PC-9 (cell line): ENCODE data around the gene UPF3A. TPM values are rescaled to one million over a fixed set of nuclear protein-coding genes. Genes with fewer than 3 reads are reported as not detected.

Experiments used
- BruUV-seq: library from RNA; stranded (reverse); fragments of 400-500 nt; replicated peaks from 2 replicates; lab custom pipeline; 2021; lab: Mats Ljungman, UMichigan
- CTCF ChIA-PET: fragments of 300-600 bp; sonication (Branson Sonifier 250); formaldehyde crosslinking; loops from one replicate; lab custom pipeline; 2022; ENCODE audit warnings: antibody characterized with exemption; lab: Charles Lee
- POLR2A ChIA-PET: fragments of 300-600 bp; sonication (Branson Sonifier 250); formaldehyde crosslinking; loops from one replicate; lab custom pipeline; 2022; ENCODE audit warnings: antibody characterized with exemption; ENCODE audit not compliant: unreplicated experiment; lab: Charles Lee
- DNase-seq, 2 experiments: peaks; one replicate each; pipeline versions ENCODE4 v3.0.0 to v3.0.0-alpha.2; 2015 to 2022; ENCODE audit warnings: mixed read lengths in 1 of 2
- H2AFZ ChIP-seq: fragments of 200-600 bp; sonication (generic); 2 replicates; pipeline ENCODE4 v1.8.1; 2017; ENCODE audit warnings: antibody characterized with exemption
- H3F3A ChIP-seq: fragments of 200-600 bp; sonication (generic); 2 replicates; pipeline ENCODE4 v1.8.1; 2017; ENCODE audit warnings: antibody characterized with exemption, mild to moderate bottlenecking, low read depth; ENCODE audit not compliant: insufficient read depth
- H3K27ac ChIP-seq: fragments of 200-600 bp; sonication (generic); 2 replicates; pipeline ENCODE4 v1.6.1; 2016; ENCODE audit warnings: mixed run types
- H3K27me3 ChIP-seq: fragments of 200-600 bp; sonication (generic); 2 replicates; pipeline ENCODE4 v1.6.1; 2016; ENCODE audit warnings: low read depth, mixed run types; ENCODE audit not compliant: insufficient read depth
- H3K36me3 ChIP-seq: fragments of 200-600 bp; sonication (generic); 2 replicates; pipeline ENCODE4 v1.6.1; 2016; ENCODE audit warnings: low read depth, mixed run types
- H3K4me1 ChIP-seq: fragments of 200-600 bp; sonication (generic); replicated peaks from 2 replicates; pipeline ENCODE4 v1.6.1; 2016; ENCODE audit warnings: mixed run types; ENCODE audit not compliant: insufficient read depth
- H3K4me2 ChIP-seq: fragments of 200-600 bp; sonication (generic); 2 replicates; pipeline ENCODE4 v1.6.1; 2017; ENCODE audit warnings: mixed run types
- H3K4me3 ChIP-seq: fragments of 200-600 bp; sonication (generic); 2 replicates; pipeline ENCODE4 v1.6.1; 2016; ENCODE audit warnings: mixed run types
- H3K79me2 ChIP-seq: fragments of 200-600 bp; sonication (generic); 2 replicates; pipeline ENCODE4 v1.6.1; 2017; ENCODE audit warnings: low read depth, mixed run types
- H3K9me2 ChIP-seq: fragments of 200-600 bp; sonication (generic); 2 replicates; pipeline ENCODE4 v1.8.1; 2017; ENCODE audit warnings: mild to moderate bottlenecking; ENCODE audit not compliant: insufficient read depth
- H3K9me3 ChIP-seq: fragments of 200-600 bp; sonication (generic); 2 replicates; pipeline ENCODE4 v1.8.1; 2016; ENCODE audit warnings: low read depth; ENCODE audit not compliant: insufficient read depth
- H4K20me1 ChIP-seq: fragments of 200-600 bp; sonication (generic); 2 replicates; pipeline ENCODE4 v1.8.1; 2017; ENCODE audit not compliant: insufficient read depth
- EZH2 ChIP-seq: fragments of 200-600 bp; sonication (generic); IDR thresholded peaks from 2 replicates; pipeline ENCODE4 v1.8.0; 2017; ENCODE audit warnings: antibody characterized with exemption, low read depth
- intact Hi-C: fragments of 100-400 bp; cut with micrococcal nuclease; formaldehyde crosslinking; loops from one replicate; pipeline ENCODE4 v1.10.0; 2022; ENCODE audit not compliant: unreplicated experiment
- total RNA-seq: library from RNA; stranded (reverse); gene quantifications from 2 replicates; pipeline ENCODE4 v1.2.3, GENCODE V29; 2021
- TF ChIP-seq, protein P1 (sequence below): fragments of 200-600 bp; sonication (generic); conservative IDR thresholded peaks from 2 replicates; pipeline ENCODE4 v1.6.1; 2017; ENCODE audit warnings: mixed run types, antibody characterized with exemption, mild to moderate bottlenecking, moderate library complexity

Gene UPF3A
- total RNA-seq, 1 experiment from 2014 or later, result 54.1 TPM

GRCh38 chr13:114236227-114236626, 45.2 kb upstream of the UPF3A start:
- Histone ChIP-seq H3K4me2 (peak overlapping the region; percentile 97), H4K20me1 (peaks cover 4% of the 10 kb centered on the region), H2AFZ (no peak overlapping the region), H3K79me2 (peaks cover 30% of the 10 kb centered on the region), H3K4me1 (peaks cover 18% of the 10 kb centered on the region), H3K27ac (no peak overlapping the region), H3K36me3 (peaks cover 31% of the 10 kb centered on the region), H3K9me3 (no peaks in the 10 kb centered on the region), H3K9me2 (no peaks in the 10 kb centered on the region), H3F3A (0 out of 2 replicates have a peak, but pooled peaks cover 9% of the 10 kb centered on the region), H3K27me3 (no peaks in the 10 kb centered on the region), H3K4me3 (peak overlapping the region; percentile 89)
- no peak for DNase-seq
- BruUV-seq, result no TSS peak
- CTCF ChIA-PET, result interaction anchor here (0.6 kb wide), 1 partner anchor 90 kb away, joined by 3 read pairs; no protein-coding TSS in a partner anchor
- TF ChIP-seq, protein P1, sequence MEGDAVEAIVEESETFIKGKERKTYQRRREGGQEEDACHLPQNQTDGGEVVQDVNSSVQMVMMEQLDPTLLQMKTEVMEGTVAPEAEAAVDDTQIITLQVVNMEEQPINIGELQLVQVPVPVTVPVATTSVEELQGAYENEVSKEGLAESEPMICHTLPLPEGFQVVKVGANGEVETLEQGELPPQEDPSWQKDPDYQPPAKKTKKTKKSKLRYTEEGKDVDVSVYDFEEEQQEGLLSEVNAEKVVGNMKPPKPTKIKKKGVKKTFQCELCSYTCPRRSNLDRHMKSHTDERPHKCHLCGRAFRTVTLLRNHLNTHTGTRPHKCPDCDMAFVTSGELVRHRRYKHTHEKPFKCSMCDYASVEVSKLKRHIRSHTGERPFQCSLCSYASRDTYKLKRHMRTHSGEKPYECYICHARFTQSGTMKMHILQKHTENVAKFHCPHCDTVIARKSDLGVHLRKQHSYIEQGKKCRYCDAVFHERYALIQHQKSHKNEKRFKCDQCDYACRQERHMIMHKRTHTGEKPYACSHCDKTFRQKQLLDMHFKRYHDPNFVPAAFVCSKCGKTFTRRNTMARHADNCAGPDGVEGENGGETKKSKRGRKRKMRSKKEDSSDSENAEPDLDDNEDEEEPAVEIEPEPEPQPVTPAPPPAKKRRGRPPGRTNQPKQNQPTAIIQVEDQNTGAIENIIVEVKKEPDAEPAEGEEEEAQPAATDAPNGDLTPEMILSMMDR, result no peak
- no peak for TF ChIP-seq EZH2
- POLR2A ChIA-PET, result interaction anchor here (0.5 to 0.7 kb wide), 2 partner anchors 78 to 81 kb away, joined by 4 to 7 read pairs; no protein-coding TSS in a partner anchor
- intact Hi-C loops, result no loop called here

GRCh38 chr13:114237415-114238112, 43.8 kb upstream of the UPF3A start:
- TF ChIP-seq, protein P1, result no peak
- no peak for TF ChIP-seq EZH2
- Histone ChIP-seq H3K27me3 (no peaks in the 10 kb centered on the region), H3K4me1 (peaks cover 18% of the 10 kb centered on the region), H3K9me2 (no peaks in the 10 kb centered on the region), H3K9me3 (no peaks in the 10 kb centered on the region), H3K4me3 (no peak overlapping the region), H3F3A (0 out of 2 replicates have a peak, but pooled peaks cover 9% of the 10 kb centered on the region), H3K36me3 (peaks cover 45% of the 10 kb centered on the region), H3K27ac (no peak overlapping the region), H3K79me2 (peaks cover 30% of the 10 kb centered on the region), H3K4me2 (no peak overlapping the region), H4K20me1 (peaks cover 4% of the 10 kb centered on the region), H2AFZ (no peak overlapping the region)
- POLR2A ChIA-PET, result no interaction called here
- intact Hi-C loops, result no loop called here
- CTCF ChIA-PET, result interaction anchor here (0.7 kb wide), 1 partner anchor 1512 kb away, joined by 5 read pairs; no protein-coding TSS in a partner anchor
- DNase-seq, result no peak
- BruUV-seq, result no TSS peak

GRCh38 chr13:114241918-114242317, 39.5 kb upstream of the UPF3A start:
- Histone ChIP-seq H4K20me1 (peaks cover 10% of the 10 kb centered on the region), H3K79me2 (peaks cover 9% of the 10 kb centered on the region), H3K27ac (no peak overlapping the region), H3F3A (peaks cover 15% of the 10 kb centered on the region; the same call in 1 of the 2 replicates), H2AFZ (no peak overlapping the region), H3K9me3 (no peaks in the 10 kb centered on the region), H3K4me3 (no peak overlapping the region), H3K27me3 (no peaks in the 10 kb centered on the region), H3K4me1 (no peaks in the 10 kb centered on the region), H3K36me3 (peaks cover 86% of the 10 kb centered on the region), H3K9me2 (no peaks in the 10 kb centered on the region), H3K4me2 (no peak overlapping the region)
- CTCF ChIA-PET, result no interaction called here
- TF ChIP-seq, protein P1, result no peak
- no peak for TF ChIP-seq EZH2
- BruUV-seq, result no TSS peak
- intact Hi-C loops, result loop anchor here (2.0 kb wide), 1 partner anchor 15 kb away; no protein-coding TSS in a partner anchor
- POLR2A ChIA-PET, result no interaction called here
- no peak for DNase-seq
